Activated T-cell treated with anti-CD3 and anti-CD28 coated beads, Interleukin-2, amount 50 U/mL, for 24 hours (primary cell): Measurements from ENCODE around the gene ATG9A.

Experiments
- DNase-seq: peaks from one replicate; pipeline ENCODE4 v3.0.0-alpha.2; 2020
- H3K27ac Mint-ChIP-seq: 2 replicates; pipeline ENCODE4 v1.8.0; 2020; ENCODE audit warnings: mild to moderate bottlenecking, mixed read lengths
- H3K27me3 Mint-ChIP-seq: 2 replicates; pipeline ENCODE4 v1.8.0; 2020; ENCODE audit warnings: mixed read lengths
- H3K36me3 Mint-ChIP-seq: 2 replicates; pipeline ENCODE4 v1.8.0; 2020; ENCODE audit warnings: low read depth, mixed read lengths
- H3K4me1 Mint-ChIP-seq: 2 replicates; pipeline ENCODE4 v1.8.0; 2020; ENCODE audit warnings: low read depth, mixed read lengths
- H3K4me3 Mint-ChIP-seq: 2 replicates; pipeline ENCODE4 v1.8.0; 2020; ENCODE audit warnings: mild to moderate bottlenecking, moderate library complexity, mixed read lengths
- H3K9me3 Mint-ChIP-seq: 2 replicates; pipeline ENCODE4 v1.8.0; 2020; ENCODE audit warnings: mixed read lengths

The ATG9A gene

GRCh38 chr2:219174146-219174545 is 55.3 kb downstream of the ATG9A start:
- peak overlapping the region; percentile 73 for H3K27ac Mint-ChIP-seq
- no peaks in the 10 kb centered on the region for H3K9me3 Mint-ChIP-seq
- peaks cover 58% of the 10 kb centered on the region for H3K4me1 Mint-ChIP-seq
- peaks cover 68% of the 10 kb centered on the region for H3K36me3 Mint-ChIP-seq
- DNase-seq: no peak
- no peaks in the 10 kb centered on the region for H3K27me3 Mint-ChIP-seq
- H3K4me3 Mint-ChIP-seq: peak overlapping the region; percentile 15

GRCh38 chr2:219173176-219173575 is 56.3 kb downstream of the ATG9A start:
- Mint-ChIP-seq H3K36me3 (peaks cover 62% of the 10 kb centered on the region), H3K4me1 (peaks cover 52% of the 10 kb centered on the region), H3K27ac (peak overlapping the region; percentile 4)

GRCh38 chr2:219172231-219173154 is 56.9 kb downstream of the ATG9A start:
- peaks cover 58% of the 10 kb centered on the region for H3K36me3 Mint-ChIP-seq
- H3K4me1 Mint-ChIP-seq: peaks cover 50% of the 10 kb centered on the region
- H3K27ac Mint-ChIP-seq: peak overlapping the region; percentile 47

More at GRCh38 chr2:219173176-219173575, 56.3 kb downstream of the ATG9A start:
- Mint-ChIP-seq H3K27me3 (no peaks in the 10 kb centered on the region), H3K4me3 (no peak overlapping the region), H3K9me3 (no peaks in the 10 kb centered on the region)
- no peak for DNase-seq

GRCh38 chr2:219171231-219171651 is 58.2 kb downstream of the ATG9A start:
- H3K27ac Mint-ChIP-seq: peak overlapping the region; percentile 57
- H3K4me3 Mint-ChIP-seq: no peak overlapping the region
- peaks cover 45% of the 10 kb centered on the region for H3K4me1 Mint-ChIP-seq
- peak; percentile 48 for DNase-seq
- H3K27me3 Mint-ChIP-seq: no peaks in the 10 kb centered on the region
- peaks cover 55% of the 10 kb centered on the region for H3K36me3 Mint-ChIP-seq
- H3K9me3 Mint-ChIP-seq: no peaks in the 10 kb centered on the region

More at GRCh38 chr2:219172231-219173154, 56.9 kb downstream of the ATG9A start:
- DNase-seq: no peak
- Mint-ChIP-seq H3K9me3 (no peaks in the 10 kb centered on the region), H3K4me3 (no peak overlapping the region), H3K27me3 (no peaks in the 10 kb centered on the region)

- peak within 1 kb of the TSS; percentile 59 for H3K27ac Mint-ChIP-seq
- H3K4me3 Mint-ChIP-seq: no peak within 1 kb of the TSS
These were observed 59.3 kb downstream of the ATG9A start, which contains the start of gene SLC23A3 for GRCh38 chr2:219169930-219170654. SLC23A3 (minus strand) TSS chr2:219170029; CDS start chr2:219169984, 45 bp downstream.

More at GRCh38 chr2:219169930-219170654, 59.3 kb downstream of the ATG9A start, which contains the start of gene SLC23A3:
- H3K36me3 Mint-ChIP-seq: peaks cover 48% of the 10 kb centered on the region
- H3K27me3 Mint-ChIP-seq: no peaks in the 10 kb centered on the region
- H3K9me3 Mint-ChIP-seq: no peaks in the 10 kb centered on the region
- peaks cover 35% of the 10 kb centered on the region for H3K4me1 Mint-ChIP-seq
- no peak for DNase-seq
